Activated CD8-positive, alpha-beta memory T cell treated with anti-CD3 and anti-CD28 coated beads, Interleukin-2, amount 10 ng/mL, durations not matched to agents 7 days and 5 days (primary cell): ENCODE data around the gene ADCY1. TPM values are rescaled to one million over a fixed set of nuclear protein-coding genes. Genes with fewer than 3 reads are reported as not detected.

Experiments
- ATAC-seq: fragments of 150-1000 bp; cut with Tn5 transposase; one replicate; pipeline ENCODE4 v1.10.0; 2021; ENCODE audit warnings: moderate library complexity
- CTCF ChIA-PET: fragments of 350-600 bp; sonication (Branson Sonifier 250); formaldehyde crosslinking; loops from one replicate; lab custom pipeline; 2021; ENCODE audit warnings: antibody characterized with exemption; lab: Charles Lee
- DNase-seq: peaks from one replicate; pipeline ENCODE4 v3.0.0-alpha.2; 2020
- H3K27ac Mint-ChIP-seq: one replicate; pipeline ENCODE4 v1.8.0; 2021; ENCODE audit warnings: mild to moderate bottlenecking, mixed read lengths
- H3K27me3 Mint-ChIP-seq: one replicate; pipeline ENCODE4 v1.8.0; 2021; ENCODE audit warnings: mixed read lengths
- H3K36me3 Mint-ChIP-seq: one replicate; pipeline ENCODE4 v1.8.0; 2021; ENCODE audit warnings: mild to moderate bottlenecking, mixed read lengths
- H3K4me1 Mint-ChIP-seq: one replicate; pipeline ENCODE4 v1.8.0; 2021; ENCODE audit warnings: mixed read lengths
- H3K4me3 Mint-ChIP-seq: one replicate; pipeline ENCODE4 v1.8.0; 2021; ENCODE audit warnings: mild to moderate bottlenecking, moderate library complexity, mixed read lengths
- H3K9me3 Mint-ChIP-seq: one replicate; pipeline ENCODE4 v1.8.0; 2022; ENCODE audit warnings: low read depth, mixed read lengths
- total RNA-seq, 2 experiments: library from RNA; stranded (reverse); gene quantifications; one replicate each; pipeline ENCODE4 v1.2.3, GENCODE V29; 2021

The ADCY1 gene
- total RNA-seq, 2 experiments from 2014 or later, result 1.3 to 6.7 TPM

DNA sequence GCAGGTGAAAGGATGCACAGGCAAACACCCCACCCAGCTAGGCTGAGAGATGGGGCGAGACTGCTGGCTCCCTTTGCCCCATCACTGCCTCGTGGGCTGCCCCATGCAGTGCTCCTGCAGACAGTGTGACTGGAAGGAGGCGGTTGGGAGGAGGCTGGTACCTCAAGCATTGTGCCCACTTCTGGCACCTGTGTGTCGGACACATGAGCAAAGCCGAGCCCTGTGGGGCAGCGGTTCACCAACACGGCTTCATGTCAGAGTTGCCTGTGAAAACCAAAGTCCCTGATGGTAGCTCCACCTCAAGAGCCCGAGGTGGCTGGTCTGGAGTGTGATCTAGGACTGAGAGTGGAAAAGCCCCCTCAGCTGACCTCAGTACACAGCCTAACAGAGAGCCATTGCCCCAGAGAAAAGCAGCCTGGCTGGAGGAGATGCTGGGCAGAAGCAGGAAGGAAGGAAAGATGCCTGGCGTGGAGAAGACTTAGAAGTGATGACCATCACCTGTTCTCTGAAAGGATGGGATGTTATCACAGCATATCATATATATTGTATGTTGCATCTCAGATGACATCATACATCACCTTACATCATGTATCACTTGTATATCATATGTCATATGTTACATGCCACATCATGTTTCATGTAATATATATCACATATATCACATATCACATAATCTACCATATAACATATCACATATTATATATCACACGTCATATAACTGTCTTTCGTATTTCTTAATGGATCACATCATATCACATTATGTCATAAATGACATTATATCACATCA is 75.6 kb downstream of the ADCY1 start:
- Mint-ChIP-seq H3K4me3 (no peak overlapping the region), H3K9me3 (no peaks in the 10 kb centered on the region), H3K4me1 (peaks cover 6% of the 10 kb centered on the region), H3K27ac (no peak overlapping the region), H3K36me3 (no peaks in the 10 kb centered on the region), H3K27me3 (no peaks in the 10 kb centered on the region)
- DNase-seq (no peak), ATAC-seq (no peak)
- CTCF ChIA-PET, result no interaction called here

DNA sequence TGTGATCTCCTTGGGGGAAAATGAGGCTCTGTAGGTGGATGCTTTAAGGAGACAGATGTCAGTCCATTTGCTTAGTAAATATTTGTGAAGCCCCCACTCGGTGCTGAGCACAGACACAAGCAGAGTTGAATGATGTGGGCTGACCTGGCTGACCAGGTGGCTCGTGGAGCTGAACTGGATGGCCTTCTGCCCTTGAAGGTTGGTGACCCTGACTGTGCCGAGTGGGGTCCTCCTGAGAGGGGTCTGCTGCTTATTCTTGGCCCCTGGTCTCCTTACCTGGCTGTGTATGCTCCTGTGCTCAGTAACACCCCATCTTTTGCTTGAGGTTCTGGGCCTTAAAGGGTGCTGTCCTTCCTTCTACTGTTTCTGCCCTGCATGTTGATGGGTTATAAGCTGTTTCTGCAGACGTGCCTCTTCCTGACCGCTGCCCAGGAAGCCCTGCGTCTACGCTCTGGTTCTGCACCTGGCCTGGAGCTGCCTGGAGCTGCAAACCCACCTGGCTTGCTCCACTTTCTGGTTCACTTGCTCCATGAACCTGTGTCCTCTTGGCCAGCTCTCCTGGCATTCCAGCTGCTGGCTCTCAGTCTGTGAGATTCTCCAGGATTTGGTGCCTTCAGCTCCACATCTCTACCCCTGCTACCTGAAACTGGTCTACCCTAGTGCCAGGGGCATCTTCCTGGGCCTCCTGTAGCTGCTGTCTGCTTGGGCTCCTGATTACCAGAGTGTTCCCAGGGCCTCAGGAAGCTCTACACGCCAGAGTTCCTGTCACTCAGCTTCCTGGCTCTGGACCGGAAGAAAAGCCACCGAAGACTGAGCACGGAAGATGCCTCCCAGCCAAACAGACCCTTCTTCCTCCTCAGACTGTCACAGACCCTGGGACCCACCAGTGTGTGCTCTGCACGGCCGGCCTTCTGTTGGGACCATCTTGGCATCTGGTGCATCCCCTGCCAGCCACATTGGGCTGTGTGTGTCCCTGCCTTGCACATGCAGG is 76.5 kb downstream of the ADCY1 start:
- H3K9me3 Mint-ChIP-seq, result no peaks in the 10 kb centered on the region
- ATAC-seq (no peak), DNase-seq (no peak)
- H3K27ac Mint-ChIP-seq, result no peak overlapping the region
- H3K27me3 Mint-ChIP-seq, result no peaks in the 10 kb centered on the region
- no peaks in the 10 kb centered on the region for H3K36me3 Mint-ChIP-seq
- H3K4me1 Mint-ChIP-seq, result peaks cover 6% of the 10 kb centered on the region
- CTCF ChIA-PET, result interaction anchor here (1.2 kb wide), 1 partner anchor 13 kb away, joined by 3 read pairs; no protein-coding TSS in a partner anchor
- no peak overlapping the region for H3K4me3 Mint-ChIP-seq

DNA sequence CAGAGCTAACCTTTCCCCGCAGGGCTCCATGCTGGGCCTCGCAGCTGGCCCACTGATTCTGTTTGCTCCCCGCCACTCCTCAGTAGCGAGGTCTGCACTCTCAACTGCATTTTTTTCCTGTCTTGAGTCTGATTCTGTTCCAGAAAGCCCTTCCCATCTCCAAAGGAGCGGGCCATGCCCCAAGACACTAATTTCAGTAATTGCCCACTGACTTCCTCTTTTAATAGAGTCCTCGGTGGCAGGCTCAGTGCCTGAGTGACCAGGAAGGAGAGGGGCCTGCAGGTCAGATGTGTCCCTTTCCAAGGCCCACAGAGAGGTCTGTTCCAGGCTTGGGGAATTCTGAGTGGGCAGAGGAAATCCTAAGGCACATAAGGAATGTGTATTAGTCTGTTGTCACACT is 77.4 kb downstream of the ADCY1 start:
- CTCF ChIA-PET, result interaction anchor here (1.2 kb wide), 1 partner anchor 12 kb away, joined by 3 read pairs; no protein-coding TSS in a partner anchor
- no peak overlapping the region for H3K27ac Mint-ChIP-seq
- no peaks in the 10 kb centered on the region for H3K36me3 Mint-ChIP-seq
- no peak for DNase-seq
- ATAC-seq, result no peak
- H3K9me3 Mint-ChIP-seq, result no peaks in the 10 kb centered on the region
- peaks cover 6% of the 10 kb centered on the region for H3K4me1 Mint-ChIP-seq
- H3K4me3 Mint-ChIP-seq, result no peak overlapping the region
- no peaks in the 10 kb centered on the region for H3K27me3 Mint-ChIP-seq

DNA sequence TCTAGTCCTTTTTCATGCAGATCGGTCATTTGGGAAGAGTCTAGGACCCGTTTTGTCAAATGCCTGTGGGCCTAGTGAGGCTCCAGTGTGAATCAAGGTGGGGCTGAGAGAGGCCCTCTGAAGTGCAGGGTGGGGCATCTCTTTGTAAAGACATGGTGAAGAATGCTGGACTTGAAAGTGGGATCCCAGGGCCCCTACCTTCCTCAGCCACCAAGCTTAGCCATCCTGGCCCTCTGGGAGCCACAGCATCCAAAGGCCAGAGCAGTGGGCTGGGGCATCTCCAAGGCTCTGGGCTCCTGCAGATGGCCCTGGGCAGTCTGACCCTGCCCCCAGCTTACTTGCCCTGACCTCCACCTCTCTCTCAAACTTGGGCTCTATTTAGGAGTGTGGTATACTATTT is 78.5 kb downstream of the ADCY1 start:
- ATAC-seq, result no peak
- CTCF ChIA-PET, result no interaction called here
- no peak overlapping the region for H3K27ac Mint-ChIP-seq
- no peak overlapping the region for H3K4me3 Mint-ChIP-seq
- no peaks in the 10 kb centered on the region for H3K27me3 Mint-ChIP-seq
- peaks cover 6% of the 10 kb centered on the region for H3K4me1 Mint-ChIP-seq
- DNase-seq, result no peak
- no peaks in the 10 kb centered on the region for H3K9me3 Mint-ChIP-seq
- no peaks in the 10 kb centered on the region for H3K36me3 Mint-ChIP-seq

DNA sequence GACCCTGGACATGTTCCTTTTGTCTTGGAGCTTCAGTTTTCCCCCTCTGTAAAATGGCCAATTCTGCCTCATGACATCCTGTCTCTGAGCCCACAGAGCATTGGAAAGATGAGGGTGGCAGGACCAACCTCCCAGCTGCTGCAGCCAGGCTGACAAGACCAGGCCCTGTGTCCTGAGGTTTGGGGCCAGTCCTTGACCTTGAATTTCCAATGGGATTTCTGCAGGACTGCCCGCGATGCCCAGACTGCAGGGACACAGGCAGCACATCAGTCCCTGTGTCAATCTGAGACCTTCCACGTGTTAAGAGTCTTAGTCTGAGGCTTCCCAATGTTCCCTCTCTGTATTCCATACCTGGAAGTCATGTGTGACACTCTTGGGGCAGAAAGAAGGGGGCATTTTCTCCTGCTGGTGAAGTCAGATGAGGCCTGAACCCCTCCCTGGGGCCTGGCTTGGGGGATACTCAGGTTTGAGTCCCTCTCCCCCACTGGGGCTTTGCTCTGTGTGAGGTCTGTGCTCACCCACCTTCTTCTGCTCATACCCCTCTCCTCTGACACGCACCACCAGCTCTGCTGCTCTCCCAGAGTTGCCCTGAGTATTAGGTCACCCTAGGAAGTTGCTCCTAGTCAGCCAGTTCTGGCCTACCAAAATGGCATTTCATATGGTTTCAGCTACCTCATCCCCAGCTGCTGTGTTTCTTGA is 79.2 kb downstream of the ADCY1 start:
- Mint-ChIP-seq H3K9me3 (no peaks in the 10 kb centered on the region), H3K36me3 (no peaks in the 10 kb centered on the region), H3K4me3 (no peak overlapping the region), H3K27me3 (no peaks in the 10 kb centered on the region), H3K4me1 (peaks cover 6% of the 10 kb centered on the region), H3K27ac (no peak overlapping the region)
- ATAC-seq (no peak), DNase-seq (no peak)
- CTCF ChIA-PET, result no interaction called here

DNA sequence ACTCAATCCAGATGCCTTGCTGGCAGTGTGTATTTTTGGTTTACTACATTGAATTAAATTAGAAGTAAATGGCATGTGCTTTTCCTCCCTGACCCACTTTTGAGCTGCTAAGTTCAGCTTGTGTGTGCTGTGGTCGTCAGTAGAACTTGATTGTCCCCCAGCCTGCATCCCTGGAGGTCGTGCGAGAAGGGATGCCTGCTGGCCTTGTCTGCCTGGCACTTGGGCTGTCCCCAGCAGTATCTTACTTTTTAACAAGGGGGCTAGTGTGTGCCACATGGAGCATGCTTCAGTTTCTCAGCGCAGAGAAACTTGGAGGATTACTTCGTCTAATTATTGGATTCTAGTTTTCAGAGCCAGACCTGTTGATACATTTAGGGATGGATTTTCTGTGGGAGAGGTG is 80.2 kb downstream of the ADCY1 start:
- Mint-ChIP-seq H3K4me1 (peaks cover 6% of the 10 kb centered on the region), H3K27me3 (no peaks in the 10 kb centered on the region), H3K4me3 (no peak overlapping the region), H3K36me3 (no peaks in the 10 kb centered on the region), H3K27ac (no peak overlapping the region), H3K9me3 (no peaks in the 10 kb centered on the region)
- ATAC-seq, result no peak
- DNase-seq, result no peak
- CTCF ChIA-PET, result no interaction called here

DNA sequence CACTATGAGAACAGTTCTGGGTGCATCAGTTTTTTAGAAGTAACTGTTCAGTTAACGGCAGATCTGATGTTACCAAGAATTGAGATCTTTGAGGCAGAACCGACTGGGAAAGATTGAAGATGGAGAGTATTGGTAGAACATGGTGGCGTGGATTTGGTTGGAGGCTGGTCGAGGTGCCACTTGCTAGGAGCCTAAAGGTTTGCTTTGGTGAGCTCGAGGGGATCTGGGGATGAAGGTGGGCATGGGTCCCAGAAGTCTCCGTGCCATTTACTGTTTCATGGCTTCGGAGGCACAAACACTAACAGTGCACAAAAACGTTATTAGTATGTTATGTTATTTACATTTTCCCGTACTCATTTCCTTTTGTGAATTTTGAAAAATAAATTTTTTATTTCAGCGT is 81.4 kb downstream of the ADCY1 start:
- CTCF ChIA-PET, result no interaction called here
- no peak overlapping the region for H3K27ac Mint-ChIP-seq
- no peak for DNase-seq
- H3K36me3 Mint-ChIP-seq, result no peaks in the 10 kb centered on the region
- H3K4me1 Mint-ChIP-seq, result peaks cover 6% of the 10 kb centered on the region
- no peak overlapping the region for H3K4me3 Mint-ChIP-seq
- H3K27me3 Mint-ChIP-seq, result no peaks in the 10 kb centered on the region
- no peaks in the 10 kb centered on the region for H3K9me3 Mint-ChIP-seq
- no peak for ATAC-seq

DNA sequence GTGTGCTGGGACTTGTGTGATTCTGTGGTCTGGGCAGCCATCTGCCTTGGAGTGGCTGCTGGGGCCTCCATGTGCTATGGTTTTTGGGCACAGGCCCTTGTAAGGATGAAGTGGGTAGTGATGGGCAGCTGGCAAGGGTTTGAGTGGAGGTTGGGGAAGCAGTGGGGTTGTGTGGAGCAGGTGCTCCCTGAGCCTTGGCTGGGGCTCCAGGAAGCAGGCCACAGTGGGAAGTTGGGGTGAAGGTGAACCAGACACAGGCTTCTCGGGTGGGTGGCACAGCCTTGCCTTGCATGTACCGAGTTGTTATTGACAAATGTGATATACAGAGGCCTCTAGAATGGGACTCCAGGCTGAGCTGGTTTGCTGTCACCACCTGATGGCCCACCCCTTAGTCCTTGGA is 82.3 kb downstream of the ADCY1 start:
- CTCF ChIA-PET, result no interaction called here
- Mint-ChIP-seq H3K27ac (no peak overlapping the region), H3K4me3 (no peak overlapping the region), H3K4me1 (no peaks in the 10 kb centered on the region), H3K27me3 (no peaks in the 10 kb centered on the region), H3K9me3 (no peaks in the 10 kb centered on the region), H3K36me3 (no peaks in the 10 kb centered on the region)
- DNase-seq (no peak), ATAC-seq (no peak)

DNA sequence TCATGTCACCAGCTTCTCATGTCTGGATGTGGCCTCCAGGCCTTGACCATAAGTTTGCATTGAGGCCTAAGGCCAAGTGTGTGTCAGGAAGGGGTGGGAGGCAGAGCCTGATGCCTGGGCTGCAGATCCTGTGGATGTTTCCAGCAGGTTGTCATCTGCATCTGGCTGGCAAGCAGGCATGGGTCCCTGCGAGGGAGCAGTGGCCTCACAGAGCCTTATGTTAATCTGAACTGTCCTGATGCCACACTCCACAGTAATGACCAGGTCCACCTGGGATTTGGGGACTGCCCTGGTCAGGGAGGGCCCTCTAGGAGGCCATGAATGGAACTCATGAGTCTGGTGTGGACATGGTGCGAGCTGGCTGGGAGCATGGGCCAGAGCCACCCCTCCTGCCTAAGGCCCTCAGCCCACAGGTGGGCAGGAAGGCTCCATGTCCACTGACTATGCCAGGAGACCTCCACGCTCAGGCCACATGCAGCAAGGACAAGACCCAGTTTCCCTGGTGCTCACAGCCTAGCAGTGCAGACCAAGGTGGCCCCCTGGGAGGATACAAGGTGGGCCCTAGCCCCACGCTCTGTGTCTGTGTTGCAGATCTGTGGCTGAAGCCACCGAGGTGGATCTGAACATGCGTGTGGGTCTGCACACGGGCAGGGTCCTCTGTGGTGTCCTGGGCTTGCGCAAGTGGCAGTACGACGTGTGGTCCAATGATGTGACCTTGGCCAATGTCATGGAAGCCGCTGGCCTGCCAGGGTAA is 83.1 kb downstream of the ADCY1 start:
- no peaks in the 10 kb centered on the region for H3K27me3 Mint-ChIP-seq
- CTCF ChIA-PET, result no interaction called here
- H3K27ac Mint-ChIP-seq, result no peak overlapping the region
- DNase-seq (no peak), ATAC-seq (no peak)
- no peaks in the 10 kb centered on the region for H3K9me3 Mint-ChIP-seq
- no peak overlapping the region for H3K4me3 Mint-ChIP-seq
- H3K4me1 Mint-ChIP-seq, result no peaks in the 10 kb centered on the region
- H3K36me3 Mint-ChIP-seq, result no peaks in the 10 kb centered on the region

DNA sequence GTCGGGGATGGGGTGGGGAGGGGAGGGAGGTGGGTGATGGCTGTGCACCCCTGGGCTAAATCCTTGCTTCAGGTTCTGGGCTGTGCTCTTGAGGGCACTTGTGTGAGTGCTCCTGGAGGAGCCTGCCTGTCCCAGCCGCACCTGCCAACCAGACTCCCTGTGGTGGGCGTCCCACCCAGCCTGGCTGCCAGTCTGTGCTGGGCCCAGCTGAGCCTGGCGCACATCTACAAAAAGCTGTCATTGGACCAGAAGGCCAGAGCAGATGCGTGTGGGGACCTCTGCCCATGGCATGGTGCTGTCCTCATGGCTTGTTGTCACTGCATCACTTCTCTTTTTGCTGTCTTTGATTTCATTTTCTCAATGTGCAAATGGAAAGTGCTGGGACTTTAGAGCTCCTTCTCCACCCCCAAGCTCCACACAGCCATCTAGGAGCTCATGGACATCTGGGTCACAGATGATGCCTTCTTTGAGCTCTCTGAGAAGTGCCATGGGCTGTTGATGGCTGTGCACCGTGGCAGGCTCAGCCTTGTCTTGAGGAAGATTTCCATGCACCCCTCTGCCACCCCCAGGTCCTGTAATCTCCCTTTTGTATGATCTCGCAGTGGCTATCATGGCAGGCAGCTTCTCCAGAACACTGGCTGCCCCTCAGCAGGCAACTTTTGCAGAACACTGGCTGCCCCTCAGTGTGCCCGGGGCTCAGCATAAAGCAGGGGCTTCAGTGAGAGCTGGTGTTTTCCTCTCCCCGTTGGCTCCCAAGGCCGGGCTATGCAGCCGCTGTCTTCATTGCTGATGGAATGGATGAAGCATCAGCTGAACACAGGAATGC is 83.9 kb downstream of the ADCY1 start:
- no peaks in the 10 kb centered on the region for H3K9me3 Mint-ChIP-seq
- DNase-seq (peak; percentile 25), ATAC-seq (no peak)
- no peaks in the 10 kb centered on the region for H3K27me3 Mint-ChIP-seq
- H3K4me3 Mint-ChIP-seq, result no peak overlapping the region
- no peaks in the 10 kb centered on the region for H3K4me1 Mint-ChIP-seq
- CTCF ChIA-PET, result no interaction called here
- H3K36me3 Mint-ChIP-seq, result no peaks in the 10 kb centered on the region
- H3K27ac Mint-ChIP-seq, result no peak overlapping the region

DNA sequence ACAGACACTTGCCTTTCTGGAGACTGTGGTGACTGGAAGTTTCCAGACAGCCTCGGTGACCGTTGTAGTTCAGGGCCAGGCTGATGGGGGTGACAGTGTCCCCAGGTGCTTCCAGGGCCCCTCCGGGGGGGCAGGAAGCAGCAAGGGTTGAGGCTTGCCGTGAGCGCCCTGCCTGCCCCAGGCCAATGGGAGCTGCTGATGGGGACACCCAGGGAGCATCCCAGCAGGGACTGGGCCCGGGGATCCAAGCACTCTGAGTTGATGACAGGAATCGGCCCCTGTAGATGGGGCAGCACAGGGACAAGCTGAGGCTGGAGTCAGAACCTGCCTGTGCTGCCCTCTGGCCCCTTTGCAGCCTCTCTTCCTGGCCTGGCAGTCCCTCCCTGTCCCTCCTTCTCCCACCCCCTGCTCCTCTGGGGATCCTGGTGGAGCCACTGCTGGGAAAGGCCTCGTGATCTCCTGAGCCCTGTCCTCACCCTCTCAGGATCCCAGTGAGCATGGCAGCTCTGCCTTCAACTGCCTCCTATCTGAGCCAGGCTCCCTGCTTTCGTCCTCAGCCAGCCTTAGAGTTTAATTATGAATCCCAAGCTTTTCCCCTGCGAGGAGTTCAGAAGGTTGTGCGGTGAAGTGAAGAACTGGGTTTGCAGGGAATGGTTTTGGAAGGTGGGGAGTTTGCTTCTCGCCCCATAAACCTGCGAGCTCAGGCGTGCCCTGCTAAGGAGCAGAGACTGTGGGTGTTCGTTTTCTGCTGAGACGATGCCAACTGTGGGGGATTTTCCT is 84.7 kb downstream of the ADCY1 start:
- no peaks in the 10 kb centered on the region for H3K27me3 Mint-ChIP-seq
- ATAC-seq (no peak), DNase-seq (peak; percentile 31)
- no peaks in the 10 kb centered on the region for H3K4me1 Mint-ChIP-seq
- no peaks in the 10 kb centered on the region for H3K9me3 Mint-ChIP-seq
- no peak overlapping the region for H3K4me3 Mint-ChIP-seq
- no peaks in the 10 kb centered on the region for H3K36me3 Mint-ChIP-seq
- CTCF ChIA-PET, result no interaction called here
- H3K27ac Mint-ChIP-seq, result no peak overlapping the region
